Panc1 (cell line): Measurements from ENCODE around the gene TTC38.

Experiments
- CTCF ChIP-seq: fragments of 450-650 bp; IDR thresholded peaks from 2 replicates; pipeline ENCODE4 v1.5.1; 2017; ENCODE audit warnings: mild to moderate bottlenecking
- POLR2AphosphoS5 ChIP-seq: IDR thresholded peaks from 2 replicates; pipeline ENCODE4 v1.6.1; 2012; ENCODE audit warnings: mild to moderate bottlenecking, low read depth, low read length, moderate library complexity
- REST ChIP-seq, 2 experiments: IDR thresholded peaks; 2 replicates each; pipeline ENCODE4 v1.6.1; 2011 to 2012; ENCODE audit warnings: low read depth in 2 of 2, control low read depth in 1 of 2, low read length in 1 of 2, mild to moderate bottlenecking in 1 of 2, moderate library complexity in 1 of 2; ENCODE audit not compliant: insufficient read depth in 1 of 2
- SIN3A ChIP-seq: IDR thresholded peaks from 2 replicates; pipeline ENCODE4 v1.6.1; 2012; ENCODE audit warnings: low read depth, mild to moderate bottlenecking, low read length, moderate library complexity, borderline replicate concordance; ENCODE audit not compliant: insufficient read depth

- TF ChIP-seq SIN3A (no peak), CTCF (no peak), REST (IDR thresholded peaks at IDR 0.05; ENCODE audit: insufficient read depth in 1 of 2, low read depth in 2 of 2, low read length in 1 of 2) (no peak), POLR2AphosphoS5 (no peak)
Observed at GRCh38 chr22:46237453-46238124, 30.2 kb upstream of the TTC38 start.
